D721Med (cell line): ENCODE results near the gene TRPM1.

Experiments used
- DNase-seq: peaks from one replicate; pipeline ENCODE4 v3.0.0; 2011; ENCODE audit warnings: low spot score; ENCODE audit not compliant: insufficient read length
- FAIRE-seq: peaks from 2 replicates; lab custom pipeline; 2011; peaks lifted over from hg19 to GRCh38; lab: Jason Lieb, UNC
- CTCF ChIP-seq: IDR thresholded peaks from 2 replicates; pipeline ENCODE4 v1.5.1; 2012; ENCODE audit warnings: mild to moderate bottlenecking, control low read depth; ENCODE audit not compliant: insufficient read depth; ENCODE audit errors: missing control alignments

Gene TRPM1

GRCh38 chr15:31131853-31132375, 30.4 kb upstream of the TRPM1 start:
- FAIRE-seq (peak; percentile 56), DNase-seq (peak; percentile 70)
- peak; percentile 6 for TF ChIP-seq CTCF

DNA sequence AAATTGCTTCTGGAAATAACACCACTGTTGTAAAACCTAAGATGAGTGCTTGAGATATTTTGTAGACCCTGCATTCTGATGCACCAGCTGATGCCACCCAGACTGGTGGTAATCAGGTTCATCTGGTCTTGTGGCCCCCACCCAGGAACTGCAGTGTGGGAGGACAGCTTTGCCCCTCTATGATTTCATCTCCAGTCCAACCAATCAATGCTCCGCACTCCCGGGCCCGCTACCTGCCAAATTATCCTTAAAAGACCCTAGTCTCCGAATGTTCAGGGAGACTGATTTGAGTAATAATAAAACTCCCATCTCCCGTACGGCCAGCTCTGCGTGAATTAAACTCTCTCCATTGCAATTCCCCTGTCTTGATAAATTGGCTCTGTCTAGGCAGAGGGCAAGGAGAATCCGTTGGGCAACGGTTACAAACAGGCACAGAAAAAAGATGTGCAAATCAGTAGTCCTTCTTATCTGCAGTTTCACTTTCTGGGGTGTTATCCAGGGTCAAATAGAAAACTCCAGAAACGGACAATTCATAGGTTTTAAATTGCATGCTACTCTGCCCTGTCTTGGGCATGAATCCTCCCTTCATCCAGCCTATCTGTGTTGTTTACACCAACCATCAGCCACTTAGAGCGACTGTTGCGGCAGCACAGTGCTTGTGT, 29.2 kb upstream of the TRPM1 start:
- FAIRE-seq: no peak
- no peak for TF ChIP-seq CTCF
- no peak for DNase-seq

DNA sequence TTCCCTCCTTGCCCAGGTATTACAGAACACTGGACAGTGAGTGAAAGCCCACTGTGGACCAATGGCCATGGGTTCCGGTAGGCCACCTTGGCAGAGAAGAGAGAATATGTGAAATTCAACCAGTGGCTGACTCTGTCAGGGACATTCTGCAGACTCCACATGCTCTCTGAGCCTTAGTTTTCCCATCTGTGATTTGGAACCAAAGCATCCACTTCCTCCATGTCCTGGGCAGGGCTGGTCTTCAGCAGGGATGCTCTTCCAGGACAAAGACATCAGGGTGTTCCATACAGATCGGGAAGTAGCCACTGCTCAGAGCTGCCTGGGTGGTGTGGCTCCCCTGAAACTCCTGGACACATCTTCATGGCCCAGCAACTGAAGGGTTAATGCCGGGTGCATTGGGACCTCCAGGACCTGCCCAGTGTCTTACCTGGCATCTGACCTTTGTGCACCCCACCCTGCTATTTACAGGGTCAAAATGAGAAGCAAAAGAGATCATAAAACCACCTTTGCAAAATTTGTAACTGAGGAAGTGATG, 28.3 kb upstream of the TRPM1 start:
- no peak for FAIRE-seq
- DNase-seq: no peak

DNA sequence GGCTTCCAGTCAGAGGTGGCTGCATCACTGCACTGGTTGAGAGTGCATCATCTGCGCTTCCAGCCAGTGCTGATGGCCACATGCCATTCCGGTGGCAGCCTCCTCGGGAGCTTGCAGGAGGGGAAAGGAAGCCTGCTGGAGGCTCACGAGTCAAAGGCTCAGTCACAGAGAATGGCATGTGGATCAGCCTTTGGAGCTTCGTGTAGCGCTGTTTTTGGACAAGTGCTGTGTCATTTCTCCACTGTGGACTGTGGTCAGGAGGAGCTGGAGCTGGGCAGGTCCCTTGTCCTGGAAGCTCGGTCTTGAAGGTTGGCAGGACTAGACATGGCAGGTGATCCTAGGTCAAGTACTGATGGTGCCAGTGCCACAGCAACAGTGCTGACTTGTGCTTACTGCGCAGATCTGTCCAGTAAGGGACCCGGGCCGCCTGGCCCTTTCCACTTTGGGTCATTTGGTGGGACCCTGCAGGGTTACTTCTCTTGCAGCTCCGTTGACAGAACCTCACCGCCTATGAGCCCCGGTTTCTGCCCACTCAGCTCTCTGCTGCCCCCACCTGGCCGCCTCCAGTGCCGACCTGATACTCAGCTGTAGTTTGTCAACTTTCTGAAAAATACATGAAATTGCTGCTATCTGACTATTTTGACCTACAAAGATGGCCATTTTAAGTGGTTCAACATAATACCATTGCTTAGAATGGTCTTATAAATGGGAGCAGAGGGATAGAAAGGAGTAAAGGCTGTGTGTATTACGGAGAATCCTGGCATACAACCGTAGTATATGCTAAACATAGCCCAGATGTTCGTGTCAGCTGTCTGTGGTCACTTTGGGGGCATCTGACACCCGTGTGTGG, 27.6 kb upstream of the TRPM1 start:
- DNase-seq (no peak), FAIRE-seq (no peak)
- peak; percentile 85 for TF ChIP-seq CTCF

More for the DNA sequence above, 28.3 kb upstream of the TRPM1 start:
- TF ChIP-seq CTCF: no peak

DNA sequence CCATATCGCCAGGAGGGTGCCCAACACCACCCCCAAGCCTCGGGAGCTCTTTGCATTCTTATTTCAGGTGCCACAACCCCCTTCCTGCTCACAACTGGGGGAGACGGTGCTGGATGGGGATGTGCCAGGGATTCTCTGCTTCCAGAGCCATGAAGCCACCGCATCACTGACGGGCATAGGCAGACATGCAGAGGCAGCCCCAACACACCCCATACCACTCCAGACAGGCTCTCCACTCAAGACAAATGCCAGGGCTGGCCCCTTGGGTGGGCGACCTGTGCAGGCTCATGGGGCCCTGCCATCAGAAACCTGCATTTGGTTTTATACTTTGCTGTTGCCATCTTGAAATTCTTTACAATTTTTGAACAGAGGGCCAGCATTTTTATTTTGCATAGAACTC, 27.0 kb upstream of the TRPM1 start:
- no peak for TF ChIP-seq CTCF
- FAIRE-seq: no peak
- no peak for DNase-seq

- FAIRE-seq: no peak
These were observed 26.2 kb upstream of the TRPM1 start for GRCh38 chr15:31127596-31128261.

More at GRCh38 chr15:31127596-31128261, 26.2 kb upstream of the TRPM1 start:
- DNase-seq: no peak
- TF ChIP-seq CTCF: no peak
